Endothelial cell of umbilical vein (primary cell): ENCODE results near the gene HMG20A. TPM values are rescaled to one million over a fixed set of nuclear protein-coding genes. Genes with fewer than 3 reads are reported as not detected.

Experiments used
- BruUV-seq: library from RNA; stranded (reverse); fragments of 400-500 nt; replicated peaks from 2 replicates; lab custom pipeline; 2021; lab: Mats Ljungman, UMichigan
- CTCF ChIA-PET: fragments of 300-600, 350-600 bp; sonication (Branson Sonifier 250); formaldehyde crosslinking; loops from one replicate; lab custom pipeline; 2021; ENCODE audit warnings: antibody characterized with exemption, inconsistent platforms; lab: Charles Lee
- POLR2A ChIA-PET: fragments of 300-600, 350-600 bp; sonication (Branson Sonifier 250); formaldehyde crosslinking; loops from one replicate; lab custom pipeline; 2021; ENCODE audit warnings: antibody characterized with exemption, inconsistent platforms; lab: Charles Lee
- DNase-seq: peaks from one replicate; pipeline ENCODE4 v3.0.0-alpha.2; 2011; ENCODE audit warnings: low read depth, low spot score
- FAIRE-seq: peaks from 2 replicates; lab custom pipeline; 2011; peaks lifted over from hg19 to GRCh38; lab: Jason Lieb, UNC
- H2AFZ ChIP-seq: 2 replicates; pipeline ENCODE4 v1.6.0; 2012; ENCODE audit warnings: low read depth, low read length, control low read depth, inconsistent platforms
- H3K27ac ChIP-seq: 2 replicates; pipeline ENCODE4 v1.5.1; 2011; ENCODE audit warnings: low read depth, mild to moderate bottlenecking, control low read depth, low read length, moderate library complexity; ENCODE audit not compliant: insufficient read depth
- H3K27me3 ChIP-seq, 2 experiments: 2 replicates each; pipeline versions ENCODE4 v1.6.0 to v1.6.1; 2011; ENCODE audit warnings: low read length in 2 of 2, mixed read lengths in 1 of 2; ENCODE audit not compliant: control insufficient read depth in 2 of 2, insufficient read depth in 2 of 2
- H3K36me3 ChIP-seq, 2 experiments: 2 replicates in 1 of 2; 3 replicates in 1 of 2; pipeline ENCODE4 v1.5.1; 2011; ENCODE audit warnings: low read length in 2 of 2, mild to moderate bottlenecking in 1 of 2, moderate library complexity in 1 of 2; ENCODE audit not compliant: control insufficient read depth in 2 of 2, insufficient read depth in 2 of 2; ENCODE audit errors: extremely low read depth in 1 of 2
- H3K4me1 ChIP-seq: 3 replicates; pipeline ENCODE4 v1.5.1; 2011; ENCODE audit warnings: mild to moderate bottlenecking, low read length; ENCODE audit not compliant: control insufficient read depth, insufficient read depth; ENCODE audit errors: extremely low read depth
- H3K4me2 ChIP-seq: 2 replicates; pipeline ENCODE4 v1.6.1; 2011; ENCODE audit warnings: low read length, control low read depth, mixed read lengths; ENCODE audit not compliant: insufficient read depth
- H3K4me3 ChIP-seq, 3 experiments: fragments of 200-600 bp in 1 of 3; sonication (generic), shearing (Covaris generic) in 1 of 3; replicated peaks in 1 of 3; 2 replicates each; pipeline ENCODE4 v1.5.1; 2011 to 2016; ENCODE audit warnings: control low read depth in 3 of 3, low read length in 3 of 3, mild to moderate bottlenecking in 2 of 3, inconsistent platforms in 1 of 3, low read depth in 1 of 3, moderate library complexity in 1 of 3; ENCODE audit not compliant: insufficient read depth in 1 of 3
- H3K79me2 ChIP-seq: 2 replicates; pipeline ENCODE4 v1.6.0; 2012; ENCODE audit warnings: low read length, inconsistent platforms; ENCODE audit not compliant: control insufficient read depth, insufficient read depth
- H3K9ac ChIP-seq: replicated peaks from 2 replicates; pipeline ENCODE3; 2011; ENCODE audit warnings: low read length, control low read depth; ENCODE audit not compliant: insufficient read depth; ENCODE audit errors: extremely low read depth
- H3K9me1 ChIP-seq: replicated peaks from 3 replicates; pipeline ENCODE4 v1.6.0; 2011; ENCODE audit warnings: mild to moderate bottlenecking, low read length; ENCODE audit not compliant: control insufficient read depth, insufficient read depth; ENCODE audit errors: extremely low read depth
- H3K9me3 ChIP-seq: replicated peaks from 2 replicates; pipeline ENCODE4 v1.5.1; 2012; ENCODE audit warnings: low read length, inconsistent platforms; ENCODE audit not compliant: control insufficient read depth, insufficient read depth
- H4K20me1 ChIP-seq: replicated peaks from 2 replicates; pipeline ENCODE3; 2011; ENCODE audit warnings: mild to moderate bottlenecking, low read length; ENCODE audit not compliant: control insufficient read depth, insufficient read depth; ENCODE audit errors: extremely low read depth
- EZH2 ChIP-seq: IDR thresholded peaks from 2 replicates; pipeline ENCODE4 v1.6.1; 2012; ENCODE audit warnings: borderline replicate concordance, low read depth, mild to moderate bottlenecking, moderate library complexity, low read length, inconsistent platforms; ENCODE audit not compliant: severe bottlenecking
- FOS ChIP-seq: IDR thresholded peaks from 2 replicates; pipeline ENCODE4 v1.6.1; 2011; ENCODE audit warnings: mild to moderate bottlenecking, low read length, moderate library complexity, borderline replicate concordance; ENCODE audit not compliant: insufficient read depth
- GATA2 ChIP-seq: IDR thresholded peaks from 2 replicates; pipeline ENCODE4 v1.7.0; 2011; ENCODE audit warnings: low read depth, mild to moderate bottlenecking, moderate library complexity, mixed read lengths, low read length; ENCODE audit not compliant: insufficient read length, insufficient read depth
- JUN ChIP-seq: IDR thresholded peaks from 2 replicates; pipeline ENCODE4 v1.6.1; 2011; ENCODE audit warnings: borderline replicate concordance, low read depth; ENCODE audit not compliant: insufficient read length, insufficient read depth
- MAX ChIP-seq: IDR thresholded peaks from 2 replicates; pipeline ENCODE4 v1.6.1; 2011; ENCODE audit not compliant: insufficient read depth, insufficient read length
- MYC ChIP-seq: IDR thresholded peaks from one replicate; pipeline ENCODE4 v1.6.1; 2011; ENCODE audit warnings: mild to moderate bottlenecking, low read depth, low read length
- POLR2A ChIP-seq: IDR thresholded peaks from 2 replicates; pipeline ENCODE4 v1.6.1; 2012; ENCODE audit warnings: low read depth, mild to moderate bottlenecking, control low read depth, low read length
- POLR2AphosphoS5 ChIP-seq: IDR thresholded peaks from 2 replicates; pipeline ENCODE4 v1.6.1; 2012; ENCODE audit warnings: low read depth, mild to moderate bottlenecking, control low read depth, low read length, moderate library complexity; ENCODE audit not compliant: insufficient read depth
- dilution Hi-C: fragments of 300-500 bp; cut with MboI; formaldehyde crosslinking; loops from one replicate; pipeline ENCODE4 v1.15.0; 2019; ENCODE audit warnings: low sequenced_read_pairs; ENCODE audit not compliant: extremely low pct_ligation_motif_present
- intact Hi-C: fragments of 100-400 bp; cut with micrococcal nuclease; formaldehyde crosslinking; loops from one replicate; pipeline ENCODE4 v1.10.0; 2022
- polyA plus RNA-seq, 4 experiments: library from polyadenylated mRNA; depleted of rRNA in 3 of 4; stranded (reverse) in 3 of 4; unstranded in 1 of 4; fragments of >200 nt; gene quantifications; 2 replicates each; pipeline versions ENCODE4 v1.2.1 to v1.2.3, GENCODE V29; 2011 to 2012; ENCODE audit warnings: missing spikeins in 1 of 4
- total RNA-seq: library from RNA; stranded (reverse); gene quantifications from 2 replicates; pipeline ENCODE4 v1.2.3, GENCODE V29; 2021
- TF ChIP-seq, protein P1 (sequence below), 2 donors: IDR thresholded peaks; 1 replicate in 1 of 2; 2 replicates in 1 of 2; pipeline ENCODE4 v1.5.1; 2011; ENCODE audit warnings: low read length in 2 of 2, mild to moderate bottlenecking in 2 of 2, moderate library complexity in 2 of 2, control low read depth in 1 of 2, inconsistent platforms in 1 of 2, low read depth in 1 of 2; ENCODE audit not compliant: insufficient read depth in 1 of 2; ENCODE audit errors: extremely low read depth in 1 of 2

HMG20A gene
- total and polyA plus RNA-seq, 2 donors (not counting 3 experiments of a cell fraction or from before 2014, with no cell fraction given) = 35.8 to 44.0 TPM

GRCh38 chr15:77412972-77413698 is 7.6 kb upstream of the HMG20A start:
- H3K27ac ChIP-seq = no peak overlapping the region
- H3K9me1 ChIP-seq = no peaks in the 10 kb centered on the region
- peaks cover 100% of the 10 kb centered on the region for H3K79me2 ChIP-seq
- H4K20me1 ChIP-seq = peaks cover 30% of the 10 kb centered on the region
- intact Hi-C loops = no loop called here
- dilution Hi-C loops = no loop called here
- H2AFZ ChIP-seq = no peak overlapping the region
- H3K36me3 ChIP-seq = no peaks in the 10 kb centered on the region
- H3K9me3 ChIP-seq = no peaks in the 10 kb centered on the region
- no peaks in the 10 kb centered on the region for H3K27me3 ChIP-seq
- FAIRE-seq (no peak), DNase-seq (no peak)
- H3K4me3 ChIP-seq = no peak overlapping the region
- CTCF ChIA-PET = no interaction called here
- H3K4me1 ChIP-seq = peaks cover 26% of the 10 kb centered on the region
- no peak overlapping the region for H3K9ac ChIP-seq
- no TSS peak for BruUV-seq
- H3K4me2 ChIP-seq = no peak overlapping the region
- POLR2A ChIA-PET = no interaction called here
- no peak for TF ChIP-seq JUN
- no peak for TF ChIP-seq EZH2
- TF ChIP-seq POLR2AphosphoS5 = no peak
- TF ChIP-seq, protein P1, sequence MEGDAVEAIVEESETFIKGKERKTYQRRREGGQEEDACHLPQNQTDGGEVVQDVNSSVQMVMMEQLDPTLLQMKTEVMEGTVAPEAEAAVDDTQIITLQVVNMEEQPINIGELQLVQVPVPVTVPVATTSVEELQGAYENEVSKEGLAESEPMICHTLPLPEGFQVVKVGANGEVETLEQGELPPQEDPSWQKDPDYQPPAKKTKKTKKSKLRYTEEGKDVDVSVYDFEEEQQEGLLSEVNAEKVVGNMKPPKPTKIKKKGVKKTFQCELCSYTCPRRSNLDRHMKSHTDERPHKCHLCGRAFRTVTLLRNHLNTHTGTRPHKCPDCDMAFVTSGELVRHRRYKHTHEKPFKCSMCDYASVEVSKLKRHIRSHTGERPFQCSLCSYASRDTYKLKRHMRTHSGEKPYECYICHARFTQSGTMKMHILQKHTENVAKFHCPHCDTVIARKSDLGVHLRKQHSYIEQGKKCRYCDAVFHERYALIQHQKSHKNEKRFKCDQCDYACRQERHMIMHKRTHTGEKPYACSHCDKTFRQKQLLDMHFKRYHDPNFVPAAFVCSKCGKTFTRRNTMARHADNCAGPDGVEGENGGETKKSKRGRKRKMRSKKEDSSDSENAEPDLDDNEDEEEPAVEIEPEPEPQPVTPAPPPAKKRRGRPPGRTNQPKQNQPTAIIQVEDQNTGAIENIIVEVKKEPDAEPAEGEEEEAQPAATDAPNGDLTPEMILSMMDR (IDR thresholded peaks at IDR 0.05; ENCODE audit: extremely low read depth in 1 of 2, insufficient read depth in 1 of 2, low read depth in 1 of 2, low read length in 2 of 2) = no peak
- no peak for TF ChIP-seq MAX
- no peak for TF ChIP-seq POLR2A
- no peak for TF ChIP-seq MYC
- no peak for TF ChIP-seq FOS
- TF ChIP-seq GATA2 = no peak
